HG03103 (cell line): ENCODE measurements around the gene EIF2S1.
"Not testable (repeated sequence)": the region's sequence is repeated elsewhere in the genome, so short reads cannot be mapped to it uniquely, and the experiment has no call there.

ENCODE experiments used
- ATAC-seq: cut with Tn5 transposase; IDR thresholded peaks from one replicate; pipeline ENCODE4 v1.9.1; 2021; ENCODE audit warnings: low read depth; ENCODE audit not compliant: unreplicated experiment

The EIF2S1 gene

GRCh38 chr14:67359775-67360469 lies at the start of gene EIF2S1, which contains the start of gene ATP6V1D:
Gene EIF2S1, plus strand, starts transcription at chr14:67360328. Its CDS starts 4,440 bp downstream, at chr14:67364768.
Gene ATP6V1D, minus strand, starts transcription at chr14:67359804. Its CDS starts 106 bp downstream, at chr14:67359698.
- peak; percentile 88 for ATAC-seq

GRCh38 chr14:67311868-67312267 lies 48.3 kb upstream of the EIF2S1 start:
- ATAC-seq, result no peak

- ATAC-seq, result no peak
Measured at GRCh38 chr14:67313153-67313552, 47.0 kb upstream of the EIF2S1 start.

- no peak for ATAC-seq
Measured at GRCh38 chr14:67317822-67318221, 42.3 kb upstream of the EIF2S1 start.

- ATAC-seq, result no peak
Measured at GRCh38 chr14:67319142-67319541, 41.0 kb upstream of the EIF2S1 start.

GRCh38 chr14:67329666-67330065 lies 30.5 kb upstream of the EIF2S1 start:
- ATAC-seq, result not testable (repeated sequence)

- ATAC-seq, result no peak
Measured at GRCh38 chr14:67331368-67332125, 28.6 kb upstream of the EIF2S1 start.

- no peak for ATAC-seq
Measured at GRCh38 chr14:67332468-67332867, 27.7 kb upstream of the EIF2S1 start.

GRCh38 chr14:67335781-67336180 lies 24.3 kb upstream of the EIF2S1 start:
- ATAC-seq, result no peak

GRCh38 chr14:67341231-67341630 lies 18.9 kb upstream of the EIF2S1 start:
- not testable (repeated sequence) for ATAC-seq

- no peak for ATAC-seq
Measured at GRCh38 chr14:67343601-67344230, 16.4 kb upstream of the EIF2S1 start.

- ATAC-seq, result no peak
Measured at GRCh38 chr14:67345583-67345982, 14.5 kb upstream of the EIF2S1 start.

- no peak for ATAC-seq
Measured at GRCh38 chr14:67352055-67352454, 8.1 kb upstream of the EIF2S1 start.

GRCh38 chr14:67357186-67357968 lies 2.8 kb upstream of the EIF2S1 start:
- no peak for ATAC-seq

GRCh38 chr14:67357969-67358354 lies 2.2 kb upstream of the EIF2S1 start:
- no peak for ATAC-seq

GRCh38 chr14:67358924-67359774 lies 979 bp upstream of the EIF2S1 start:
- ATAC-seq, result no peak

- peak; percentile 10 for ATAC-seq
Measured at GRCh38 chr14:67360470-67361206, 510 bp downstream of the EIF2S1 start.

- no peak for ATAC-seq
Measured at GRCh38 chr14:67365476-67365875, 5.3 kb downstream of the EIF2S1 start.

- ATAC-seq, result no peak
Measured at GRCh38 chr14:67370830-67371229, 10.7 kb downstream of the EIF2S1 start.
